HG02798 (cell line): ENCODE measurements around the gene GBA2.

Source experiments
- ATAC-seq: cut with Tn5 transposase; IDR thresholded peaks from one replicate; pipeline ENCODE4 v1.9.1; 2021; ENCODE audit warnings: mild to moderate bottlenecking; ENCODE audit not compliant: unreplicated experiment, poor library complexity

Gene GBA2

DNA sequence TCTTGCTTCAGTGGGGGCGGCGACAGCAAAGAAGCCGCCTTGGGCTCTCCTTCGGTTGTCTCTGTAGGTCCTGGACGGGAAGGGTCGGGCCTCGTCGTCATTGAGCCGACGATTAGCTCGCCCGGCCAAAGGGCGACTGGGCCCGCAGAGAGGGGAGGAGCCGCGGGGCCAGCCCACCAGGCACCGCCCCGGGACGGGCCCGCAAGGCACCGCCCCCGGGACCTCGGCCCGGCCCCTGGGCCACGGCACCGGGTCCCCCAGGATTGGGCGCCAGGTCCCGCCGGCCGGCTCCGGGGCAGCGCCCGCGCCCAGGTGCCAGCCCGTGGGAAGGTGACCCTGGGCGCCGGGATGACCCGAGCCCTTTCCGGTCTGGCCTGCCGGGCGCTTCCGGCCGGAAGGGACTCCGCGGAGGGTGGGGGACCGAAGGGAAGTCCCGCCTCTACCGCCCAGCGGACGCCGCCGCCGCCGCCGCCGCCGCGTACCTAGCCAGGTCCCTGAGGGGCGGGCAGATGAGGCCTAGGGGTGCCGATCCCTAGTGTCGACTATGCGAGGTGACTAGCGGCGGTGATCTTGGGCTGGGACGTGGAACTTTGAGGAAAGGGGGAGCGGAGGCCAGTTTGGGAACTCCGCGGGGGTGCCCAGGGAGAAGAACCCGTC, at the start of gene GBA2, which contains the start of gene RGP1:
Gene GBA2, minus strand, starts transcription at position 371 of the 657 bp plus-strand sequence. CDS start 524 bp downstream, outside the sequence.
Gene RGP1, plus strand, starts transcription at position 430 of the 657 bp plus-strand sequence. CDS start 469 bp downstream, outside the sequence.
- ATAC-seq, result peak; percentile 88

DNA sequence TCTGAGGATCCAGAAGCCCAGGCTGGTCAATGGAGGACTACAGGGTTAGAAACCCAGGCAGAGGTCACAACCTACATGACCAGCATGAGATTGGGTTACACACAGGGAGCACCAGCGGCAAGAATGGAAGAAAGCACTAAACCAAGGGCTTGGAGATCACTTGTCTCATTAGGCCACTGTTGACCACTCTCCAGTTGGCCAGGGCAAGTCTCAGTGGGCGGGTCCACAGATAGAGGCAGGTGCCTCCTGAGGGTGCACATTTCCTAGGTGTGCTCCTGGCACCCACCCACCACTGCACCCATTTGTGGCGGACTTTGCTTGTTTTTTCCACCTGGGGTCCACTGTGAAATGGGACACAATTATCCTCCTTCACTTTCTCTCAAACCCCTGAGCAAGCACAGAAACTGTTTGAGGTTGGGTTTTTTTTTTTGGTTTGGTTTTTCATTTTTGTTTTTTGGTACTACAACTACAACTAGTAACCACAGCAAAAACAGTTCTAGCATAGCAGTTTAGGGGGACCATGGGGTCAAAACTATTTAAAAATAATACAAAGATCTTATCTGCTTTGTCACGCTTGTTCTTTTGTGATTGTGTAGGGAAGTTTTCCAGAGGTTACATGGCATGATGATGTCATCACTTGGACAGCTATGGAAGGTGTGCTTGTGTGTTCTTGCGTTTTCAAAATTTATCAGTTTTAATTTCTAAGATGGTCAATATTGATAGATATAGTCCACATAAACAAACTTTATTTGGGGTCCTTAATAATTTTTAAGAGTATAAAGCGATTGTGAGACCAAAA, 48.5 kb upstream of the GBA2 start:
- ATAC-seq, result peak; percentile 53

DNA sequence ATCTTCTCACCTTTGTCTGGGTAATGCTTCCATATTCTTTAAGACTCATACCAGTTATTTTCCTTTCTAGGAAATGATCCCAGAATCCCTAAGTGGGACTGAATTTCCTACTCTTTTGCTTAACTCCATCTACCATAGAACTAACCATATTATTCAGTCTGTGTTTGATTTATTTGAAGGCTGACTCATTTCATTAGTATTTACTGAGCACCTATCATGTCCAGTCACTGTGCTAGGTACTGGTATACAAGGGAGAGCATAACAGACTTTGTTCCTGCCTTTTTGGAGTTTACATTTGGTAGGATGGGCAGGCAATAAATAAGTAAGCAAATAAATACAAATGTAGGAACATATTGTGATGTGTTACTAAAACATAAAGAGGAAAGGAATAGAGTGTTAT, 46.7 kb upstream of the GBA2 start:
- ATAC-seq, result no peak

DNA sequence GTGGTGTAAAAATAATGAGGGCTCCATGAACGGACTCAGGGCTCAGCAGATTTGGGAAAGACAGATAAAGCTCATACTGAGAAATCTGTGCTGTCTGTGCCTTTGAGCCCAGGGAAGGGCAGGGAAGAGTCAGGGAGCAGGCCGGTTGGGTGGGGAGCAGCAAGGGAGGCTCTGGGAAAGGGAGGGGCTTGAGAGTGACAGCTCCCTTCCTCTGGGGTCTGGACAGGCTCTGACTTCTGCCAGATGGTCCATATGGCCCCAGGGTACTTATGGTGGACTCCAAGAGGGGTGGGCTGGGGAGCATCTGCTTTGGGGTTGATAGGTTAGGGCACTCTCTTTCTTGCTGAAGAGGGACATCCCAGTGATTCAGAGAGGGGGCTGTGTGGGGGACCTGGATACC, 44.4 kb upstream of the GBA2 start:
- ATAC-seq, result no peak

DNA sequence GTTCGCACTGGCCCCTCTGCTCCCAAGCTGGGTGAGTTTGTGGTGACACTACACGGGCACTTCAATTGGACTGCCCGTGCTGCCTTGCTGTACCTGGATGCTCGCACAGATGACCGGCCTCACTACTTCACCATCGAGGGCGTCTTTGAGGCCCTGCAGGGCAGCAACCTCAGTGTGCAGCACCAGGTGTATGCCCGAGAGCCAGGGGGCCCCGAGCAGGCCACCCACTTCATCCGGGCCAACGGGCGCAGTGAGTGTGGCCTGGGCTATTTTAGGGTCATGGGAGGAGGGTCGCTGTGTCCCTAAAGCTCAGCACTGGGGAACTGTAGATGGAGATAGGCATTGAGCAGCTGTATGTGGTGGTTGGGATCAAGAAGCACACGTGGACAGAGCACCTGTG, 43.8 kb upstream of the GBA2 start:
- ATAC-seq, result no peak

DNA sequence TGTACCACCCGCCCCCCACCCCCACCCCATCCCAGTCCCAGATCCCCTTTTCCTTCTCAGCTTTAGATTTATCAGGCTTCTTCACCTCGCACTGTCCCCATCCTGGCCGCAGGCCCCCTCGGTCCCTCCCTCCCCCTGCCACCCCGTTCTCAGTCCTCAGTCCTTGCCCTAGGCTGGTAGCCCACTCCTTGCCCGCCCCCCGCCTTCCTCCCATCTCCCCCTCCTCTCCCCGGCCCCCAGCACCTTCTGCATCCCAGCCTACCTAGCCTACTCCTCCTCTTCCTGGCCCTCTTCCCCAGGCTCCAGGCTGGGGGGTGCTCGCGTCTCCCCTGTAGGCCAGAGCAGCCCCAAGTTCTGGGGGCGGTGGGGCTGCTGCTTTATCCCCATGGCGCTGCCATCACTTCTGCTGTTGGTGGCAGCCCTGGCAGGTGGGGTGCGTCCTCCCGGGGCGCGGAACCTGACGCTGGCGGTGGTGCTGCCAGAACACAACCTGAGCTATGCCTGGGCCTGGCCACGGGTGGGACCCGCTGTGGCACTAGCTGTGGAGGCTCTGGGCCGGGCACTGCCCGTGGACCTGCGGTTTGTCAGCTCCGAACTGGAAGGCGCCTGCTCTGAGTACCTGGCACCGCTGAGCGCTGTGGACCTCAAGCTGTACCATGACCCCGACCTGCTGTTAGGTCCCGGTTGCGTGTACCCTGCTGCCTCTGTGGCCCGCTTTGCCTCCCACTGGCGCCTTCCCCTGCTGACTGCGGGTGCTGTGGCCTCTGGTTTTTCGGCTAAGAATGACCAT, 43.2 kb upstream of the GBA2 start:
- no peak for ATAC-seq

DNA sequence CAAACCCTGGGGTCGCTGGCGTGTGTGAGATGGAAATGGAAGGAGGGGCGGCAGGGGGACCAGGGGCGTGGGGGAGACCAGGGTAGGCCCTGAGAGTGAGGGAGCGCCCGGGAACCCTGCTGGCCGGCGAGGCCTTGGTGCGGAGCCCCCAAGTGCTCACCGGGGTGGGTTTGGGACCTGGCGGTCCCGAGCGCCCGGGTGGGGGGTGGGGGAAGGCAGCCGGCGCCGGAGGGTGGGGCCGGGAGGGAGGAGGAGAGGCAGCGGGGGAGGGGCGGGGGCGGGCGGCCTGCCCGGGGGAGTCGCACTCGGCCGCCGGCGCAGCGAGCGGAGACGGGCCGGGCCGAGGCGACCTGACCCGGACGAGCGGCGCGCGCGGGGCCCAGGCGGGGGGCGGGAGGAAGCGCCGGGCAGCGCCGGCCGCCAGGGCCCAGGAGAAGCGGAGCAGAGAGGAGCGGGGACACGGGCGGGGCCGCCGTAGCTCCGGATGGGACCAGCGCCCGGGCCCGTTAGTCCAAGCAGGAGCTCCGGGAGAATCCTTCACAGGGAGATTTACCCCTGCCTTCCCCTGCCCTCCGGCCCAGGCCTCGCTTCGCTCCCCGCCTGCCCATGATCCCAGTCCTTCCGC, 42.4 kb upstream of the GBA2 start, which contains the start of gene NPR2:
Gene NPR2, plus strand, starts transcription at position 295 of the 625 bp plus-strand sequence. CDS start 818 bp downstream, outside the sequence.
- no peak for ATAC-seq

DNA sequence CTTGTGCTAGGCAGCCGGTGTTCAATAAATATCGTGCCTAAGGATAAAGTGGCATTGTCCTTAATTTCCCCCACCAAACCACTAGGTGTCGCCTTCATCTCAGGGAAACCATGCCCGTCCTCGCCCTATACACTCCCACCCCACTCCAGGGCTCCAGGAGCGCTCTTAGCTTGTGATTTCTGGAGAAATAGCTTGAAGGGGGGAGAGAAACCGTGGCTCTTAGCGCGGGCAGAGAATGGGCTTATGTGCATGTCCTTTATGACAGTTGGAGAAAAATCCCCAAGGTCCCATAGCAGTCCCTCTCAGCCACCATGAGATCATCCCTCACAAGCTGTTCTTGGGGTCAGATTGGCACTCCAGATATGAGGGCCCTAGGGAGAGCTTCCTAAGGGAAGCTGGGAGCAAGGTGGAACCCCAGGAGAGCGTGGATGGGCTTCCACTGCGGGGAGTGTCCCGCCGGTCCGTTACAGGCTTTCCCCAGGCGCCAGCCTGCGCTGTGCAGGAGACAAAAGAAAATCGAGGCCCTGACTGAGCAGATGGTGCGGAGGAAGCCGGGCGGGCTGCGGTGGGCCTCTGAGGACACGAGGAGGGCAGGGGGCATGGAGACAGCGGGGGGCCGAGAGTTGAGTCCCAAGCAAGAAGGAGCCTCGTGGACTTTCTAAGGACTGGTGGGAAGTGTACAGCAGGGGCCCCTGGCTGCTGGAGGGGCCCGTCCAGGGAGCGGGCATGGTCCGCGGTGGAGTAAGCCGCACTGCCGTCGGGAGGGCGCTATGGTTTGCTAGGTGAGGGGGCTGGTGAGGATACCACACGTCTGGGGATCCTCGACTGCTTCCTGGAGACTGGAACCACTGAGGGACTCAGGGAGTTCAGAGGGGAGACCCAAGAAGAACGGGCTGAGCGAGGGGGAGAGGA, 41.6 kb upstream of the GBA2 start:
- ATAC-seq, result peak; percentile 62

DNA sequence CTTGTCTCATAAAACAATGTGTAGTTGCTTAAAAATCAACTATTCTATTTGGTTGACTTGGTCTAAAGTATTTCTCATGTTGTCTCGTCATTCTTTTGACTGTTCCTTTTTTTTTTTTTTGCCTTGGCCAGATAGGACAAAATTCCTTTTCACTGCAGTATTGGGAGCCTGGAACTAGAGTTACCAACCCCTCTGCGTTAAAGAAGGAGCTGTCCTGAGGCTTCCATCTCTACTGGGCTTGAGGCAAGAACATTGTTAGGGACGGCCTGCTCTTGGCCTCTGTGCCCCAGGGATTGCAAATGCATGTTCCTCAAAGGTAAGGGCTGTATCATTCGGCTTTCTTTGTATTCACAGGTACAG, 41.0 kb upstream of the GBA2 start:
- no peak for ATAC-seq

DNA sequence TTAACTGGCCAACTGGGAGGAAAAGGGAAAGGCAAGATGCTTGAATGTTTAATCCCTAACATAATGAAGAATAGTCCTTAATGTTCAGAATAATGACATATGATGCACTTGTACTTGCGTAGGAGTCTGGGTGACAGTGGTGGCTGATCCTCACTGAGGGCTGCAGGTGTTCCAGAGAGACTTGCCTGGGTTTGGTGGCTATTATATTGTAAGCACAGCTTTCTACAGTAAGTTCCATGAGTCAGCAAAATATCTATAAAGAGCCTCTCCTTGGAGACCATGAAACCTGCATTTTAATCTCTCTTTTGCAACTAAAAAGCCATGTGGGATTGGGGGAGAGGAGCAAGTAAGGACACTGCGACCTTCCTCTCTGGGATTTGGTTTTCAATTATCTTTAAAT, 40.5 kb upstream of the GBA2 start:
- no peak for ATAC-seq

DNA sequence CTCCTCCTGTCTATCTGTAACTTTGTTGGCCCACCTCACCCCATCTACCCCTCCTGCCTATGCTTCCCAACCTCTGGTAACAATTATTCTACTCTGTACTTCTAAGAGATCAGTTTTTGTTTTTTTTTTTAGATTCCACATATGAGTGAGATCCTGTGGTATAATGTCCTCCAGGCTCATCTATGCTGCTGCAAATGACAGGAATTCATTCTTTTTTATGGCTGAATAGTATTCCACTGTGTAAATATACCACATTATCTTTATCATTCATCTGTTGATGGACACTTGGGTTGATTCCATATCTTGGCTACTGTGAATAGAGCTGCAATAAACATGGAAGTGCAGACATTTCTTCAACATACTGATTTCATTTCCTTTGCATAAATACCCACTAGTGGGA, 34.4 kb upstream of the GBA2 start:
- ATAC-seq, result no peak

DNA sequence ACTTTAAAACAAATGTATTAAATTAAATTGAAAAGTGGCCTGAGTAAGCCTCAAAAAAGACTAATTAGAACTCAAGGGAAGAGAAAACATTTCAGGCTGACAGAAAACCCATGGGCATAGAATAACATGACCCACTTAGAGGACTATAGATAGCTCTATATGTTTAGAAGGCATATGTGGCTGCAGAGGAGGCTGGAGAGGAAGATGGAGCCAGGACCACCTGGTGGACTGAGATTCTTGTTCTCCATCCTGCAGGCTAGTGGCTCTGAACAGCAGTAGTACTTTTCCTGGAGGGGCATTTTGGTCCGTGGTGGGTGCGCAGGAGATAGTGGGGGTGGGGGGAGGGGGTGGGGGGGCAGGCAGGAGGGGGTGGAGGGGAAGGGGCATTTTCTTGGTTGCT, 32.0 kb upstream of the GBA2 start:
- ATAC-seq, result no peak

DNA sequence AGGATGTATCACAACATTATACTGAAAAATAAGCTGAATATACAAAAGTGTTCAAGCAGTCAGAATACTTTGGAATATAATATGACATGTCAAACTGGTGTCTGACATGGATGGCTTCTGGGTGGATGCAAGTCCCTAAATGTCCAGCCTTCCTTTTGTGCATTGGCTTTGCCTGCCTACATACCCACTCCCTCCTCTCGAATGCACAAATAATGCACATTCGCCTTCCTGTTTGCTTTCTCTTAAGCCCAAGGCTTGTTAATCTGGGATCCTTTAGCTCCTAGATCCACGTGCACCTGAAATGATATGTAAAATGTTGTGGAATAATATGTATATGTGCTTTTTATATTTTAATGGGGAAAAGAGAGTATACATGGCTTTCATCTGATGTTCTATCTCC, 29.5 kb upstream of the GBA2 start:
- no peak for ATAC-seq

DNA sequence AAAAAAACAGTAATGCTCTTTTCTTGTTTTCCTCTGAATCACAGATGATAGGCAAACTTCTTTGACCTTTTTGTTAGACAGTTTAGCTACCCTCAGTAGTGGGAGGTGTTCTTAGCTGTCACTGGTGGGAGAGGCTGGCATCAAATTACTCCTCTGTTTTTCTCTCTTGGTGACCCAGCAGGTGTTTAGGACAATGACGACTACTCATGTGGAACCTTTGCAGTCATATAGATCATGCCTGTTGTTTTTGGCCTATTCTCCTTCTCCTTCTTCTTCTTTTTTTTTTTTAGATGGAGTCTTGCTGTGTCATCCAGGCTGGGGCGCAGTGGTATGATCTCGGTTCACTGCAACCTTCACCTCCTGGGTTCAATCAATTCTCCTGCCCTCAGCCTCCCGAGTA, 27.0 kb upstream of the GBA2 start:
- ATAC-seq, result no peak

DNA sequence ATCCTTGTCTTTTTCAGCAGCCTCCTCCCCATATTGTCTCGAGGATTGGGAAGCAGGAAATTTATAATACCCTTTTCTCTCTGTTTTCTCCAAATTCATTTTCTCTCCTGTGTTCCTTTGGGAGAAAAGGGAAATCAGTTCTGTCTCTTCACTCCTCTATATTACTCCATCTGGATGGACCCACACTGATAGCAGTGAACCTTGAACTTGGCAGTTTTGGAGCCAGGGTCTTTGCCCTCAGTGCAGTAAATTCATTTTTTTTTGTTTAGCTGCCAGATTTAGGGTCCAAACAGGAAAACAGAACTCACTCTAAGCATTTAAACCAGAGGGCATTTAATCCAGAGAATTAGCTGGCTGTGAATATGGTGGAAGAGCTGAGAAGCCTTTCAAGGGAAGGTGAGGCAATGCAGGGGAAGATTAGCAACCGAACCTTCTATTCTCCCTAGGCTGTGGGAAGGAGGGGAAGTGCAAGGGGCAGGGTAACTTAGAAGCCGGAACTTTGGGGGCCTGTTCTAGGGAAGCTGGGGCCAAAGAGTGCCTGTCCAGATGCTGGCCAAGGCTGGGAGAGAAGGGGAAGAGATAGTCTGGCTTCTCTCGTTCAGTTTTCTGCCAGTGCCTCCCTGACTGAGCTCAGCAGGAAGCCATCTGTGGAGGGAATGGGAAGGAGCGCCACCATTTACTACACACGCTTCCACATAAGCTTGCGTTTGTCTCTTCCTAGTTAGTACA, 26.0 kb upstream of the GBA2 start:
- no peak for ATAC-seq

DNA sequence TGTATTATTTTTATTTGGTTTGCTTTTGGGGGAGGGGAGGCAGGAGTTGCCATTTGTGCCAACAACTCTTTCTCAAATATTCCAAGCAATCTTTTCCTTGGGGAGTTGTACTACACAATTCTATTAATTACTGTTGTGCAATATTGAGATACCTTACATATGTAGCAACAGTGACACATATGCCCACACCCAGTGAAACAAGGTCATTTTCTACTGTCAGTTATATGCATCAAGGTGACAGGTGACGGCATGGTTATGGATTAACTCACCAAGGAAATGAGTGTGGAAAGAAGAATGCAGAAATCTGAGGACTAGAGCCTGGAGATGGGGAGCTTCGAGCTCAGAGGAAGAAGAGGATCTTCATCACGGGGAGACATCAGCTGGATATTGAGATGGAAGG, 22.9 kb upstream of the GBA2 start:
- ATAC-seq, result no peak

DNA sequence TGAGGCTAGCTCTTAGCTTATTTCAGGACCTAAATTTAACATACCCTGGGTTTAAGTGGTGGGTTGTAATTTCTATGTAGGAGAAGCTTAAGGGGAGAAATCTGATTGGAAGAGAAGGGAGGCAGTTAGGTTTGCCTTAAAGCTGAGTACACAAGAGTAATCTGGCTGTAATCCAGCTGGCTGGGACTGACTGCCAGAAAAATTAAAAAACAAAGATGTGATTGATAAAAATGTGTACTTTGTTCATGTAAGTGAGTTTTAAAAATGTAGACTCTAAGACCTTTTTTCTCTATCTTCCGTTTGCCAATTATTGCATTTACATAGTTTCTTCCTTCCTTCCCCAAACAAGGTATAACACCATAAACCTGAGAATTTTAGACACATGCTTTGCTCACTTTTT, 22.5 kb upstream of the GBA2 start:
- ATAC-seq, result no peak

DNA sequence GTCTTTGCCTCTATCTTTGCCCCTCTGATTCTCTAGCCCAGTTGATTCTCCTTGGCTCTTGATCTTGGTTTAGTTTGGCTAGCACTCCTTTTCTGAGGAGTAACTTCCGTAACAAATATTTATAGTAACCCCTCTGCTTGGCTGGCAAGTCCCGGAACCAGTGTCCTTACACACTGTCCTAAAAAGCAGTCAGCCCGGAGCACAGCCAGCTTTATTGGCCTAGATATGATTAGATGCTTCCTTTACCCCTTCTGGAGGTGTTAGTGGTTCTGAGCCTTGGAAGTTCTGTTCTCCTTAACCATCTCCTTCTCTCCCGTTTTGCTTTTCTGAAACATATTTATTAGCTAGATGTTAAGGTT, 22.0 kb upstream of the GBA2 start:
- ATAC-seq, result no peak

DNA sequence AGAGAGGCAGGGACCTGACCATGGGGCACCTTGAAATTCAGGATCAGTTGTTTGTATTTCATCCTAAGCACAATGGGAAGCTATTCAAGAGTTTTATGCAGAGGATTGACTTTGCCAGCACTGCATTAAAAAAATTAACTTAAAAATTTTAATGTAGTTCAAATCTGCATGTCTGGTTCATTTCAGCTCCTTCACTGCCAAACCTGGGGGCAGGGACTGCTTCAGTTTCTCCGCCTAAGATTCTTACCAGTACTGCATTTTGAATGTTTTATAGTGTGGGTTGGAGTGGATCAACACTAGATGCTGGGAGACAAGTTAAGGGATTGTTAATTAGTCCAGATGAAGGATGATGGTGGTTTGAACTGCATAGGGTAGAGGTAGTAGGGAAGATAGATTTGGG, 20.7 kb upstream of the GBA2 start:
- no peak for ATAC-seq
